Upper lobe of right lung (tissue), 1 donor: ENCODE data around the gene UBQLN3. TPM values are rescaled to one million over a fixed set of nuclear protein-coding genes. Genes with fewer than 3 reads are reported as not detected.

Experiments used
- ATAC-seq: fragments of 200-7000 bp; cut with Tn5 transposase; one replicate; pipeline ENCODE4 v1.9.1; 2020; ENCODE audit warnings: mild to moderate bottlenecking, moderate library complexity
- DNase-seq: peaks from one replicate; pipeline ENCODE4 v3.0.0-alpha.2; 2020
- H3K27ac ChIP-seq: fragments of 200-600 bp; one replicate; pipeline ENCODE4 v1.8.0; 2022
- H3K27me3 ChIP-seq: fragments of 200-600 bp; one replicate; pipeline ENCODE4 v1.8.0; 2022; ENCODE audit warnings: mild to moderate bottlenecking
- H3K36me3 ChIP-seq: fragments of 200-600 bp; one replicate; pipeline ENCODE4 v1.8.0; 2022
- H3K4me1 ChIP-seq: fragments of 200-600 bp; one replicate; pipeline ENCODE4 v1.8.0; 2022
- H3K4me3 ChIP-seq: fragments of 200-600 bp; one replicate; pipeline ENCODE4 v1.8.0; 2022; ENCODE audit warnings: mild to moderate bottlenecking
- H3K9me3 ChIP-seq: fragments of 200-600 bp; one replicate; pipeline ENCODE4 v1.8.0; 2022
- intact Hi-C: fragments of 100-400 bp; cut with DNase I; formaldehyde crosslinking; loops from one replicate; pipeline ENCODE4 v1.11.0; 2022
- total RNA-seq: library from RNA; stranded (reverse); fragmentation: NEBNext Ultra II Directional; extraction: Animal tissue kit (Norgen Biotek cat#: 25700); gene quantifications from one replicate; pipeline ENCODE4 v1.2.1, GENCODE V29; 2021
- TF ChIP-seq, protein P1 (sequence below): fragments of 200-600 bp; IDR thresholded peaks from one replicate; pipeline ENCODE4 v1.8.0; 2022; ENCODE audit warnings: antibody characterized with exemption
- donor health status: DM: no; HTN: yes; CAD: no; lungs with severe emphysema.

The UBQLN3 gene
- total RNA-seq, 1 donor from 2014 or later: 0.14 TPM

- TF ChIP-seq, protein P1, sequence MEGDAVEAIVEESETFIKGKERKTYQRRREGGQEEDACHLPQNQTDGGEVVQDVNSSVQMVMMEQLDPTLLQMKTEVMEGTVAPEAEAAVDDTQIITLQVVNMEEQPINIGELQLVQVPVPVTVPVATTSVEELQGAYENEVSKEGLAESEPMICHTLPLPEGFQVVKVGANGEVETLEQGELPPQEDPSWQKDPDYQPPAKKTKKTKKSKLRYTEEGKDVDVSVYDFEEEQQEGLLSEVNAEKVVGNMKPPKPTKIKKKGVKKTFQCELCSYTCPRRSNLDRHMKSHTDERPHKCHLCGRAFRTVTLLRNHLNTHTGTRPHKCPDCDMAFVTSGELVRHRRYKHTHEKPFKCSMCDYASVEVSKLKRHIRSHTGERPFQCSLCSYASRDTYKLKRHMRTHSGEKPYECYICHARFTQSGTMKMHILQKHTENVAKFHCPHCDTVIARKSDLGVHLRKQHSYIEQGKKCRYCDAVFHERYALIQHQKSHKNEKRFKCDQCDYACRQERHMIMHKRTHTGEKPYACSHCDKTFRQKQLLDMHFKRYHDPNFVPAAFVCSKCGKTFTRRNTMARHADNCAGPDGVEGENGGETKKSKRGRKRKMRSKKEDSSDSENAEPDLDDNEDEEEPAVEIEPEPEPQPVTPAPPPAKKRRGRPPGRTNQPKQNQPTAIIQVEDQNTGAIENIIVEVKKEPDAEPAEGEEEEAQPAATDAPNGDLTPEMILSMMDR: no peak
- Histone ChIP-seq H3K9me3 (no peaks in the 10 kb centered on the region), H3K27ac (no peak overlapping the region), H3K36me3 (no peaks in the 10 kb centered on the region), H3K4me1 (no peaks in the 10 kb centered on the region), H3K4me3 (no peak overlapping the region), H3K27me3 (no peaks in the 10 kb centered on the region)
- ATAC-seq: no peak
- intact Hi-C loops: no loop called here
- no peak for DNase-seq
These were observed 20.0 kb downstream of the UBQLN3 start for GRCh38 chr11:5489576-5490357.

DNA sequence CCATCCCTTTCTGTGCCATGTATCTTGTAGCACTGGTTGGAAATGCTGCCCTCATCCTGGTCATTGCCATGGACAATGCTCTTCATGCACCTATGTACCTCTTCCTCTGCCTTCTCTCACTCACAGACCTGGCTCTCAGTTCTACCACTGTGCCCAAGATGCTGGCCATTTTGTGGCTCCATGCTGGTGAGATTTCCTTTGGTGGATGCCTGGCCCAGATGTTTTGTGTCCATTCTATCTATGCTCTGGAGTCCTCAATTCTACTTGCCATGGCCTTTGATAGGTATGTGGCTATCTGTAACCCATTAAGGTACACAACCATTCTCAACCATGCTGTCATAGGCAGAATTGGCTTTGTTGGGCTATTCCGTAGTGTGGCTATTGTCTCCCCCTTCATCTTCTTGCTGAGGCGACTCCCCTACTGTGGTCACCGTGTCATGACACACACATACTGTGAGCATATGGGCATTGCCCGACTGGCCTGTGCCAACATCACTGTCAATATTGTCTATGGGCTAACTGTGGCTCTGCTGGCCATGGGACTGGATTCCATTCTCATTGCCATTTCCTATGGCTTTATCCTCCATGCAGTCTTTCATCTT, 20.9 kb downstream of the UBQLN3 start:
- ATAC-seq (no peak), DNase-seq (no peak)
- Histone ChIP-seq H3K27me3 (no peaks in the 10 kb centered on the region), H3K9me3 (no peaks in the 10 kb centered on the region), H3K36me3 (no peaks in the 10 kb centered on the region), H3K4me3 (no peak overlapping the region), H3K4me1 (no peaks in the 10 kb centered on the region), H3K27ac (no peak overlapping the region)
- TF ChIP-seq, protein P1: no peak
- intact Hi-C loops: no loop called here

DNA sequence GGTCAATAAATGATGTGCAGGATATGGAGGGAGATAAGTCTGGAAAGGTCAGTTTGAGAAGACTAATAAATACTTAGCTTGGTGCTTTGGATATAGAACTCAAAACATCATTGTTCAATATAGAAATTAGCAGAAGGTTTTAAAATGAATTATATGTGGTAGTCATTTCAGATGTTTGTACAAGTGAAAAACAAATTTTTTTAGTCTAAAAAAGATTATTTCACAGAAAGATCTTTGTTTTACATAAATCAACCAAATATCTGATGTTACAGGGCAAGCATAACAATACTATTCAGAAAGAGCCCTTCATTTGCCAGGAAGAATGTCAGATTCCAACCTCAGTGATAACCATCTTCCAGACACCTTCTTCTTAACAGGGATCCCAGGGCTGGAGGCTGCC, 21.4 kb downstream of the UBQLN3 start, which contains the start of gene OR52D1:
Gene OR52D1, plus strand, starts transcription at position 301 of the 400 bp plus-strand sequence. Its CDS starts 22 bp downstream, at position 323.
- Histone ChIP-seq H3K27ac (no peak within 1 kb of the TSS), H3K4me1 (no peaks in the 10 kb centered on the region), H3K9me3 (no peaks in the 10 kb centered on the region), H3K36me3 (no peaks in the 10 kb centered on the region), H3K27me3 (no peaks in the 10 kb centered on the region), H3K4me3 (no peak within 1 kb of the TSS)
- ATAC-seq: no peak
- TF ChIP-seq, protein P1: no peak
- no peak for DNase-seq
- intact Hi-C loops: no loop called here

GRCh38 chr11:5486421-5486820, 23.3 kb downstream of the UBQLN3 start:
- Histone ChIP-seq H3K36me3 (no peaks in the 10 kb centered on the region), H3K9me3 (no peaks in the 10 kb centered on the region), H3K27ac (no peak overlapping the region), H3K27me3 (no peaks in the 10 kb centered on the region), H3K4me3 (no peak overlapping the region), H3K4me1 (no peaks in the 10 kb centered on the region)
- intact Hi-C loops: no loop called here
- TF ChIP-seq, protein P1: no peak
- ATAC-seq (no peak), DNase-seq (no peak)

- DNase-seq (no peak), ATAC-seq (no peak)
- no peaks in the 10 kb centered on the region for H3K27me3 ChIP-seq
- no peaks in the 10 kb centered on the region for H3K9me3 ChIP-seq
- H3K4me1 ChIP-seq: no peaks in the 10 kb centered on the region
- intact Hi-C loops: no loop called here
- no peaks in the 10 kb centered on the region for H3K36me3 ChIP-seq
- no peak overlapping the region for H3K4me3 ChIP-seq
- H3K27ac ChIP-seq: no peak overlapping the region
- TF ChIP-seq, protein P1: no peak
These were observed 23.8 kb downstream of the UBQLN3 start for GRCh38 chr11:5486003-5486402.
